Spleen (tissue), 7 donors: ENCODE measurements around the gene TOR3A.

Experiments used
- CTCF ChIP-seq, 11 experiments: fragments of 200-600 bp in 7 of 11; fragments of 450-650 bp in 4 of 11; sonication (generic) in 4 of 11; IDR thresholded peaks in 8 of 11; conservative IDR thresholded peaks in 3 of 11; 1 replicate in 7 of 11; 2 replicates in 4 of 11; pipeline versions ENCODE4 v1.4.0 to v1.8.0; 2016 to 2021; ENCODE audit warnings: antibody characterized with exemption in 11 of 11, inconsistent platforms in 4 of 11, mild to moderate bottlenecking in 1 of 11
- POLR2A ChIP-seq, 3 donors: fragments of 450-650 bp; IDR thresholded peaks; one replicate each; pipeline ENCODE4 v1.5.1; 2017; ENCODE audit warnings: antibody characterized with exemption in 3 of 3, mild to moderate bottlenecking in 1 of 3
- donor health status: DM: no; HTN: no; CAD: no; lungs with moderate emphysema.
- donor health status: DM: no; HTN: no; CAD: no.
- donor health status: DM: no; HTN: no; CAD: no.

- TF ChIP-seq CTCF (IDR thresholded peaks at IDR 0.05 in 8 of 11, conservative IDR thresholded peaks at IDR 0.05 in 3 of 11), result no peak
- TF ChIP-seq POLR2A (IDR thresholded peaks at IDR 0.05), result no peak
These were observed 9.1 kb downstream of the TOR3A start for GRCh38 chr1:179090923-179091322.
